Stimulated activated CD4-positive, alpha-beta T cell treated with anti-CD3 and anti-CD28 coated beads, TNF-alpha, amount 100 ng/mL, for 4 hours (primary cell): ENCODE data around the gene SASH1.

Experiments used
- DNase-seq, 3 experiments: peaks; one replicate each; pipeline ENCODE4 v3.0.0-alpha.2; 2020; ENCODE audit warnings: low read depth in 3 of 3

Gene SASH1

DNA sequence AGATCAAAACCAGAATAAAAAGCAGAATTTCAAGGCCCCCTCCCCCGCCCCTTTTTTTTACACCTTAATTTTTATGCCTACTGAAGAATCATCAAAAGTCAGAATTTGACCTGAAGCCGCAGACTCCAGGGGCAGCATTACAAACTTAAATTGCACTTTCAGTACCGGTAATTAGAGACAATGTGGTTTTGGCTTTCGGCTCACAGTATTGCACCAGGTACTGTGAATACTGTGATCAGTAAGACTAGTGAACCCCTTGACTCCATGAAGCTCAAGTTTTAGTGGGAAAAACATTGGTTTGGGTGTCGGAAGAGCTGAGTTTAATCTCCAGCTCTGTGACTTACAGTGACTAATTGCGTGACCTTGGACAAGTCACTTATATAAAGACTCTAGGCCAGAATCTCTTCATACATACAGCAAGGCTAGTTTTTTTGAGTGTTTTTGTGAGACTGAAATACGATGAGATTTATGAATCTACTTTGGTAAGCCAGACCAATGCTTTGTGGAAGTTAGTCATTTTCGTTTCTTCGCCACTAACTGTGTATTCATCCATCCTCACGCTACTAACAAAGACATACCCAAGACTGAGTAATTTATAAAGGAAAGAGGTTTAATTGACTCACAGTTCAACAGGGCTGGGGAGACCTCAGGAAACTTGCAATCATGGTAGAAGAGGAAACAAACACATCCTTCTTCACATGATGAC is 114.7 kb downstream of the SASH1 start:
- DNase-seq, result no peak

DNA sequence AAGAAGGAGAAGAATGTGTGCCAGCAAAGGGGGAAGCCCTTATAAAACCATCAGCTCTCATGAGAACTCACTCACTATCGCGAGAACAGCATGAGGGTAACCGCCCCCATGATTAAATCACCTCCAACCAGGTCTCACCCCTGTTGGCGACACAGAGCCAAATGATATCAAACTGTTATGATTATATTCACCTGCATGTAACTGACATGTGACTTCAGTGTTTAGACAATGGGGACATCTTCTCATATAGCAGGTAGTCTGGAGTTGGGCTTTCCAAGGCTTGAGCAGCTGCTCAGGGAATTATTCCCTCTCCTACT is 115.2 kb downstream of the SASH1 start:
- no peak for DNase-seq

GRCh38 chr6:148459238-148459637 is 116.6 kb downstream of the SASH1 start:
- DNase-seq, result no peak

DNA sequence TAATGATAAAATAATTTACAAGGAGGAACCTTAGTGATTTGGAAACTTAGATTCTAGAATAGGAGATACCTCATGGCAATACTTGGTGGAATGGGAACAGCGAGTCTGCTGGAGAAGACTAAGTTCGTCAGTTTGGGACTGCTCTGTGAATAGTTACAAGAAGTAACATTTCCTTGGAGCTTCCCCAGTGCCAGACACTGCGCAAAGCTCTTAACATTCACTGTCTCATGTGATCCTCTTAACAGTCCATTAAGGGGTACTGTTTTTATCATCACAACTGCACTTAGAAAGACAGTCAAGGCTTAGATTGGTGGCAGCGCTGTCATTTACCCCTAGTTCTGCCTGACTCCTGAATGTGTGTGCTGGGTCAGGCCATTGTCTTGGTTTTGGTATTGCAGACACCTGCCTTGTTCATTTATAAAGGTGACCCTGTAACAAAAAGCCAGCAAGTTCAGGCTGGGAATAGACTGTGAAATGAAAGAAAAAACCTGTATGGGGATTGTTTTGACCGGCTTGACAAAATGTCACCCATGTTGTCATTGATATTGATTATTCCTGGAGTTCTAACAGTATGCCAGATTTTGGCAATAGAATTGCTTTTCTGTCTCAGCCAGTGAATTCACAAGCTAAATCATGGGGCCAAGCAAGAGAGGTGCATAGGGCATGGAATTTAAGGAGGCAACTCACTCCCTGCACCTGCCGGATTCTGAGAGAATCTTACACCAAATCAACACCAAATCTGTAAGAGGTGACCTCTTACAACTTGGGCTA is 118.4 kb downstream of the SASH1 start:
- no peak for DNase-seq

- DNase-seq, result no peak
Observed at GRCh38 chr6:148461986-148462577, 119.4 kb downstream of the SASH1 start.

GRCh38 chr6:148463671-148464070 is 121.0 kb downstream of the SASH1 start:
- DNase-seq, result no peak

DNA sequence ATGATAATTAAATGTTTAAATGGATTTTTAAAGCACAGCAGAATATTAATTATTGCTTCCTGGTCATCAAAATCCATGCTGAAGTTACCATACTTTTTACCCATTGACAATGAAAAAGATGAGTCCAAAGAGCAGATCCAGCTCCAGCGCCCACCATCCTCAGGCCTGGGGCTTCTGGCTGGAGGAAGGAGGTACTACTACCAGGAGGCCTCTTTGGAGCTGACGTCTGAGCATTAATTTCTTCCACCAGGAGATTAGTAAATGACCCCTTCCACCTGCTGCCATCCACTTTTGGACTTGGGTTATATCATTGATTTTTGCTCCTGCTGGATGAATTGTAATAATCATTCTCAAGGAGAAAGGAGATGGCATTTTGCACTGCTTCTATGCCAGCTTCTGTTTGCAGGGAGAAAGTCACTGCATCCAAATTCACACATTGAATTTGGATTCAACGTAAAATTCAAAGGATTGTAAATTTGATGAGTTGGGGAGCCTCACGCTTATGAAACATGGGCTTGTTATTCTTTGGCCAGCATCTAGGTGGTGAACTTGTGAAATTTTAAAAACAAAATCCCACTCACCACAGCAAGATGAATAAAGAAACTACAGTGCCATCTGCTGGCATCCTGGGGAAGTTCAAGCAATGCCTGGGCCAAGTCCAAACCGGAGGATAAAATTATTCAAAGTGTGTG is 121.8 kb downstream of the SASH1 start:
- peak; percentile 8 to 17 (median 13) for DNase-seq

GRCh38 chr6:148465011-148465335 is 122.3 kb downstream of the SASH1 start:
- DNase-seq, result no peak

DNA sequence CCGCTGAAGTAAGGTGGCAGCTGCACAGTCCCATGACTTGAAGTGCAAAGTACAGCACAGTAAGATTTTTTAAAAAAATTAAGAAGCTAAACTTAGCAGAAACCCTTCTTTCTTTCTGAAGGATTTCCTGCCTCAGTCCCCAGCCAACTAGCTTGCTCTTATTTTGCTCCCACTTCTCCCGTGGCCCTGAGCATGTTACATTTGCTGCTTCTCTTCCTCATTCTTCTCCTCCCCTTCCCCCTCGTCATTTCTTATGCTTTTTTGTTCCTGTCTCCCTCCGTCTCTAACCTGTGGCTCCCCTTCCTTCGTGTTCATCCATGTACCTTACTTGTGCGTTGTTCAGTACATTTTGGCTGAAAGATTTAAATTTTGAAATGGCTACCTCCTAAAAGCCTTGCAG is 123.0 kb downstream of the SASH1 start:
- DNase-seq, result no peak

DNA sequence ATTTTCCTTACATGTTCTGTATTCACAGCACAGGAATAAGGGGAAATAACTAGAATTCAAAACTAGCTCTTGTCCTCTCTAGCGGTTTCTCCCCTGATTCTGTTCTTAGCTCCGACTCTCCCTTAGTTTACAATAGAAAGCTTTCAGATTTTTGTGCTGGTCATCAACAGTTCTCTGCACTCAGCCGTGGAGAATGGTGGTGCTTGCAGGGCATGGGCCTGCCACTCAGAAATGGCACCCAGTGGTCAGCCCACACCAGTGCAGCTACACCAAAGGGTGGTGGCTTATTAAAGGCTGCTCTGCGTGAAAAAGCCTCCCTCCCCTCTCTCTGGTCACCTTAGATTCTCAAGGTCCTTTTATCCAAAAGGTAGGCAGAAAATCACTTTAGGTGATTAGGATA is 123.5 kb downstream of the SASH1 start:
- DNase-seq, result no peak

GRCh38 chr6:148467926-148468325 is 125.3 kb downstream of the SASH1 start:
- DNase-seq, result no peak

- no peak for DNase-seq
Observed at GRCh38 chr6:148470156-148470555, 127.5 kb downstream of the SASH1 start.

- no peak for DNase-seq
Observed at GRCh38 chr6:148470606-148471465, 128.2 kb downstream of the SASH1 start.

DNA sequence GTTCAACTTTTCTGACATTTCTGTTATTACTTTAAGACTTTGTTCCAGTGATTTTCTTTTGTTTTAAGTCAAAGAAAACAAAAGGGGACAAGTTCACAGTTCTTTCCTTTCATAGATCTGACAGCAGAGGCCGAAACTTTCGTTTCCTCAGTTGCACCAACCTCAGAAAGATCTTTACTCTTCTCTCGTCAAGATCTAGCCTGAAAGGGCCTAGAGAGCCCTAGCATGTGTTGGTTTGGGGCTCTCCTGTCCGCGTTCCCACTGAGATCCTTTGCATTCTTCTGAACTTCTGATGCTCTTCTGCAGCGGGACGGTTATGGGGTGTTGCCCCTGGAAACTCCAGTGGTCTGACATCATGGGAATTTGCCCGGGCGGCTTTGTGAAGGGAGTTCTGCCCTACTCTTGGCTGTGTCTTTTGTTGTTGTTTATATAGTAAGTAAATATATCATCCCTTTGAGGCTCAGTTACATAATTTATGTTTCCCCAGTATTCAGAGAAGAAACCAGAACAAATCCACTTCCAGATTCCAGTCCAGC is 129.1 kb downstream of the SASH1 start:
- DNase-seq, result no peak

GRCh38 chr6:148472171-148473105 is 129.8 kb downstream of the SASH1 start:
- no peak for DNase-seq

DNA sequence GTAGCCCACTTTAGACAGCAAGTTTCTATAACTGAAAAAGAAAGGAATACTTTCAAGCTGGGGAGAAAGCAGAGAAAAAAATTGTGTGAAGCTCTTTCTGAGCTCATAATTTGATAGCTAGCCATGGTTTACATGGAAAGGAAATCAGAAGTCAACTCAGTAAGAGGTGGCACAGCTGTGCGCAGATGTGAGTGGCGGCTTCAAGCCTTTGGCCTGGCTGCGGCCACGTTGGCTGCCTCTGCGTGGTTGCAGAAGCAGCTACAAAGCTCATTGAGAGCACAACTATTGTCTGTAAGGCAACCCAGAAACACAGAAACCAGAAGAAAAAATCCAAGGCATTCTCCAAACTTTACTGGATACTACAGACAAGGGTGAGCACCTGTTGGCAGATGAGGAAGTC is 136.9 kb downstream of the SASH1 start:
- no peak for DNase-seq

DNA sequence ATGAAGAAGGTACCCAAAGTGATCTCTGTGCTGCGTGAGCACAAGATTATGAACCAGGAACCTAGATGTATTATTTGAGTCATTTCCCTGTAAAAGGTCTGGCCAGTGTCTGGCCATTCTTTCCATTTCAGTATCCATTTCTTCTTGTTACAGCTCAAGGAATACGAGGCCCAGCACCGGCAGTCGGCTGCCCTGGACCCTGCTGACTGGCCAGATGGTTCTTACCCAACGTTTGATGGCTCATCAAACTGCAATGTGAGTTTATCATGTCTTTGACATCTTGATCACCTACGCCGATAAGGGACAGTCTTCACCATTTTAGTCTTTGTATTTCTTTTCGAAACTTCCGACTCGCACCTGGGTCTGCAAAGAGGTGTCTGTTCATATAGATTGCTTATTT is 144.8 kb downstream of the SASH1 start:
- DNase-seq, result no peak

- DNase-seq, result no peak
Observed at GRCh38 chr6:148491638-148492251, 149.1 kb downstream of the SASH1 start.

- DNase-seq, result no peak
Observed at GRCh38 chr6:148492654-148493290, 150.1 kb downstream of the SASH1 start.
